Right atrium auricular region (tissue), 2 donors: ENCODE results near the gene SYT10. TPM values are rescaled to one million over a fixed set of nuclear protein-coding genes. Genes with fewer than 3 reads are reported as not detected.
A peak's percentile ranks its signal among the peaks of the same experiment; 100 is the strongest.

Experiments
- DNase-seq: peaks from one replicate; pipeline ENCODE4 v3.0.0-alpha.2; 2019; ENCODE audit warnings: low spot score
- H3K27ac ChIP-seq, 2 donors: fragments of 200-600 bp; sonication (generic); 1 replicate in 1 of 2; 2 replicates in 1 of 2; pipeline ENCODE4 v1.5.1; 2016 to 2019
- H3K27me3 ChIP-seq, 2 donors: fragments of 200-600 bp; sonication (generic); one replicate each; pipeline versions ENCODE4 v1.5.1 to v1.6.0; 2017 to 2019
- H3K36me3 ChIP-seq: fragments of 200-600 bp; sonication (generic); one replicate; pipeline ENCODE4 v1.5.1; 2016
- H3K4me1 ChIP-seq, 2 donors: fragments of 200-600 bp; sonication (generic); one replicate each; pipeline versions ENCODE4 v1.5.1 to v1.6.0; 2017 to 2019
- H3K4me3 ChIP-seq, 2 donors: fragments of 200-600 bp; sonication (generic); 1 replicate in 1 of 2; 2 replicates in 1 of 2; pipeline ENCODE4 v1.5.1; 2017 to 2019; ENCODE audit warnings: mild to moderate bottlenecking in 1 of 2, moderate library complexity in 1 of 2
- H3K9me3 ChIP-seq, 2 donors: fragments of 200-600 bp; sonication (generic); one replicate each; pipeline ENCODE4 v1.5.1; 2019
- total RNA-seq, 2 donors: library from RNA; depleted of rRNA; stranded (reverse); fragments of >200 nt; gene quantifications; one replicate each; pipeline ENCODE4 v1.1.0, GENCODE V29; 2016
- TF ChIP-seq, protein P1 (sequence below), 2 donors: fragments of 200-600 bp; sonication (generic); IDR thresholded peaks; one replicate each; pipeline ENCODE4 v1.5.1; 2019; ENCODE audit warnings: antibody characterized with exemption in 2 of 2

Gene SYT10, protein sequence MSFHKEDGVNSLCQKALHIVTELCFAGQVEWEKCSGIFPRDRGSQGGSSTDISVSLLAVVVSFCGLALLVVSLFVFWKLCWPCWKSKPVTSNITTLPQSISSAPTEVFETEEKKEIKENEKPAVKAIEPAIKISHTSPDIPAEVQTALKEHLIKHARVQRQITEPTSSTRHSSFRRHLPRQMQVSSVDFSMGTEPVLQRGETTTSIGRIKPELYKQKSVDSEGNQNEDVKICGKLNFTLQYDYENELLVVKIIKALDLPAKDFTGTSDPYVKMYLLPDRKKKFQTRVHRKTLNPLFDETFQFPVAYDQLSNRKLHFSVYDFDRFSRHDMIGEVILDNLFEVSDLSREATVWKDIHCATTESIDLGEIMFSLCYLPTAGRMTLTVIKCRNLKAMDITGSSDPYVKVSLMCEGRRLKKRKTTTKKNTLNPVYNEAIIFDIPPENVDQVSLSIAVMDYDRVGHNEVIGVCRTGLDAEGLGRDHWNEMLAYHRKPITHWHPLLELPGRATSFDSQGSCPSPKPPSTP
- under 1 TPM in 1 of 2 donors, not detected in 1; 0.08 TPM for total RNA-seq

DNA sequence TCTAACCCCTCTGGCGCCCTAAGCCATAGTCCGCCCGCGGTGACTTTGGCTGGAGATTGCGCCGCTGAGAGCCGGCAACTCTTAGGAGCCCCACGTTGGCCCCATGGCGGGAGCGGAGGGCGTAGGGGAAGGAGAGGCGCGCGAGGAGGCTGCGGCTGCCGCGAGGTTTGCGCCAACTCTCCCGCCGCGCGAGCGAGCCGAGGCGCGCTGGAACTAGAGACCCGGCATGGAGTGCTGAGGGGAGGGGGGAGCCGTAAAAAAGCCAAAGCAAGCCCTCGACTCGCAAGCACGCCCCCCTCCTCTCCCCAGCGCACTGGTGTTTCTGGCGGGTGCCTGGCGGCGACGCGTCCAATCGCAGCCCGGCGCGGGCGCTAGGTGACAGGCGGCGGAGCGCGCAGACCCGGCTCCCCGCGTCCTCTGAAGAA, at the start of gene SYT10:
SYT10 (minus strand) TSS at position 233 of the 425 bp plus-strand sequence. CDS start 297 bp downstream, outside the sequence.
- no peak within 1 kb of the TSS for H3K27ac ChIP-seq
- H3K9me3 ChIP-seq, result no peaks in the 10 kb centered on the region
- peak within 1 kb of the TSS; percentile 33 to 53 for H3K4me3 ChIP-seq
- DNase-seq, result no peak
- H3K27me3 ChIP-seq, result no peaks in the 10 kb centered on the region
- TF ChIP-seq, protein P1, sequence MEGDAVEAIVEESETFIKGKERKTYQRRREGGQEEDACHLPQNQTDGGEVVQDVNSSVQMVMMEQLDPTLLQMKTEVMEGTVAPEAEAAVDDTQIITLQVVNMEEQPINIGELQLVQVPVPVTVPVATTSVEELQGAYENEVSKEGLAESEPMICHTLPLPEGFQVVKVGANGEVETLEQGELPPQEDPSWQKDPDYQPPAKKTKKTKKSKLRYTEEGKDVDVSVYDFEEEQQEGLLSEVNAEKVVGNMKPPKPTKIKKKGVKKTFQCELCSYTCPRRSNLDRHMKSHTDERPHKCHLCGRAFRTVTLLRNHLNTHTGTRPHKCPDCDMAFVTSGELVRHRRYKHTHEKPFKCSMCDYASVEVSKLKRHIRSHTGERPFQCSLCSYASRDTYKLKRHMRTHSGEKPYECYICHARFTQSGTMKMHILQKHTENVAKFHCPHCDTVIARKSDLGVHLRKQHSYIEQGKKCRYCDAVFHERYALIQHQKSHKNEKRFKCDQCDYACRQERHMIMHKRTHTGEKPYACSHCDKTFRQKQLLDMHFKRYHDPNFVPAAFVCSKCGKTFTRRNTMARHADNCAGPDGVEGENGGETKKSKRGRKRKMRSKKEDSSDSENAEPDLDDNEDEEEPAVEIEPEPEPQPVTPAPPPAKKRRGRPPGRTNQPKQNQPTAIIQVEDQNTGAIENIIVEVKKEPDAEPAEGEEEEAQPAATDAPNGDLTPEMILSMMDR (IDR thresholded peaks at IDR 0.05), result no peak
- H3K4me1 ChIP-seq, result peaks cover 0 to 13% of the 10 kb centered on the region in 2 donors
- H3K36me3 ChIP-seq, result no peaks in the 10 kb centered on the region

DNA sequence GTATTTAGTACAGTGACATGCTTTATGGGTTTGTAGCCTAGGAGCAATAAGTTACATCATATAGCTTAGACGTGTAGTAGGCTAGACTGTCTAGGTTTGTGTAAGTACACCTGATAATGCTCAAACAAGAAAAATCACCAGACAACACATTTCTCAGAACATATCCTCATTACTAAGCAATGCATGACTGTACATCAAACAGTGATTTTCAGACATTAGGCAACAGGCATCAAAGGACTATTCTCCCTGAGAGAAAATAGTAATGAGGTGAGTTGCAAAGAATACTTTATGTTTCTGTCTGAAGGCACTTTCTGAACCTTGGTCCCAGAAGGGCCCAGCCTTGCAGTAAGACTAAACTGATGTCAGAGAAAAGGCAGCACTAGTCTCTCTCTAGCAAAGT, 48.4 kb upstream of the SYT10 start:
- Histone ChIP-seq H3K36me3 (no peaks in the 10 kb centered on the region), H3K9me3 (peaks cover 0 to 6% of the 10 kb centered on the region in 2 donors), H3K27me3 (no peaks in the 10 kb centered on the region), H3K27ac (no peak overlapping the region), H3K4me3 (no peak overlapping the region), H3K4me1 (no peaks in the 10 kb centered on the region)
- no peak for DNase-seq
- TF ChIP-seq, protein P1 (IDR thresholded peaks at IDR 0.05), result no peak

DNA sequence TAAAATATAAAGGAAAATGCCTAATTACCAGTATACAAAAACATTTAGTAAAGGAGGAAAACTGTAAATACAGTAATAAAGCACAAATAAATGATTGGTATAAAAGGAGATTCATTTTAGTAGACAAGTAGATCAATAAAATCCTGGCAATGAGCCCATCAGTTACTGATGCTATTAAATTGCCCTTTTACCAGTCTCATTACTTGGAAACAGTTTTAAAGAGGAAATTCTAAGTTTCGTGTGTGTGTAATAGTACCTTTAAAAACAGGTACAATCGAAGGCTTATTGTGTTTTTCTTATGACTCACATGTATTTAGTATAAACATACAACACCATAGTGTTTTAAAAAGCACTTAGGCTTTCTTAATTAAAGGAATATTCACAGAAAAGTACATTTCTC, 46.4 kb upstream of the SYT10 start:
- TF ChIP-seq, protein P1 (IDR thresholded peaks at IDR 0.05), result no peak
- Histone ChIP-seq H3K9me3 (no peaks in the 10 kb centered on the region), H3K4me3 (no peak overlapping the region), H3K27me3 (no peaks in the 10 kb centered on the region), H3K27ac (no peak overlapping the region), H3K36me3 (no peaks in the 10 kb centered on the region), H3K4me1 (no peaks in the 10 kb centered on the region)
- DNase-seq, result no peak

DNA sequence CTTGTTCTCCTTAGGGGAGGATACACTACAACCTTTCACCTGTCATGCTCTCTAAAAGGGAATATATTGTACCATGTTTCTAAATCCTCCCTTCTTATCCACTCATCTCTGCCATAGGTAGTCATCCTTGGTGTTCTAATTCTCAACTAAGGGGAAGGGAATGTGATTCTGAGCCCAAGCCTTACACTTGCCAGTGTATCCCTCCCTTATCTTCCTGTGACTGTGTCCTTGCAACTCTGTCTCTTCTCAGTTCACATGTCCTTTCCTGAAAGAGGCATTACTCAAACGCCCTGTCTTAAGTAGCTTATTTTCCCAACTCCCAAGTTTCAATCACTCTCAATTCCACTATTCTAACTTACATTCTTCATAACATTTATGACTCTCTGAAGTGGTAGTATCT, 44.5 kb upstream of the SYT10 start:
- Histone ChIP-seq H3K36me3 (no peaks in the 10 kb centered on the region), H3K27ac (no peak overlapping the region), H3K4me1 (no peaks in the 10 kb centered on the region), H3K9me3 (no peaks in the 10 kb centered on the region), H3K4me3 (no peak overlapping the region), H3K27me3 (no peaks in the 10 kb centered on the region)
- TF ChIP-seq, protein P1 (IDR thresholded peaks at IDR 0.05), result no peak
- no peak for DNase-seq

DNA sequence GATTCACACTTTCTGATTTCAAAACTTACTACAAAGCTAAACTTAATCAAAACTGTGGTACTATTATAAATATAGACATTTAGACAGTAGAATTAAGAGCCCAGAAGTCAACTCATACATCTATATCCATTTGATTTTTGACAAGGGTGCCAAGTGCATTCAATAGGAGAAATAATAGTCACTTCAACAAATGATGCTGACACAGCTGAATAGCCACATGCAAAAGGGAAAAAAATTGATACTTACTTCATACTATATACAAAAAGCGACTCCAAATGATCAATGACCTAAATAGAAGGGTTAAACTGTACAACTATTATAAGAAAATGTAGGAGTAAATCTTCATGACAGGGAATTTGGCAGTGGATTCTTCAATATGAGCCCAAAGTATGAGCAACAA, 40.7 kb upstream of the SYT10 start:
- H3K9me3 ChIP-seq, result no peaks in the 10 kb centered on the region
- H3K4me3 ChIP-seq, result no peak overlapping the region
- no peak overlapping the region for H3K27ac ChIP-seq
- TF ChIP-seq, protein P1 (IDR thresholded peaks at IDR 0.05), result no peak
- no peak for DNase-seq
- H3K4me1 ChIP-seq, result no peaks in the 10 kb centered on the region
- no peaks in the 10 kb centered on the region for H3K36me3 ChIP-seq
- no peaks in the 10 kb centered on the region for H3K27me3 ChIP-seq
